PC-9 (cell line): ENCODE measurements around the gene TMEM250.

Source experiments
- CTCF ChIP-seq: fragments of 200-600 bp; sonication (generic); conservative IDR thresholded peaks from 2 replicates; pipeline ENCODE4 v1.6.1; 2017; ENCODE audit warnings: mixed run types, antibody characterized with exemption, mild to moderate bottlenecking, moderate library complexity
- EZH2 ChIP-seq: fragments of 200-600 bp; sonication (generic); IDR thresholded peaks from 2 replicates; pipeline ENCODE4 v1.8.0; 2017; ENCODE audit warnings: antibody characterized with exemption, low read depth

GRCh38 chr9:136144450-136144849 lies 25.8 kb upstream of the TMEM250 start:
- TF ChIP-seq CTCF (no peak), EZH2 (no peak)
